ENCODE data around the gene GAPVD1.
"Not testable (repeated sequence)": the region's sequence is repeated elsewhere in the genome, so short reads cannot be mapped to it uniquely, and the experiment has no call there.

The GAPVD1 gene

GRCh38 chr9:125374443-125375309 lies 113.0 kb downstream of the GAPVD1 start:
- DNase-seq = peak; percentile 19 to 66 (median 49)

GRCh38 chr9:125375820-125376219 lies 114.2 kb downstream of the GAPVD1 start:
- no peak for DNase-seq

GRCh38 chr9:125376261-125377226 lies 114.9 kb downstream of the GAPVD1 start:
- DNase-seq = no peak

- DNase-seq = no peak
Measured at GRCh38 chr9:125377584-125378250, 116.1 kb downstream of the GAPVD1 start.

- DNase-seq = no peak
Measured at GRCh38 chr9:125378778-125379177, 117.2 kb downstream of the GAPVD1 start.

GRCh38 chr9:125379208-125379607 lies 117.6 kb downstream of the GAPVD1 start:
- no peak for DNase-seq

- no peak for DNase-seq
Measured at GRCh38 chr9:125380406-125380805, 118.8 kb downstream of the GAPVD1 start.

GRCh38 chr9:125387861-125388524 lies 126.4 kb downstream of the GAPVD1 start:
- no peak for DNase-seq

- DNase-seq = no peak
Measured at GRCh38 chr9:125388978-125389377, 127.4 kb downstream of the GAPVD1 start.

GRCh38 chr9:125391704-125392103 lies 130.1 kb downstream of the GAPVD1 start:
- DNase-seq = no peak

GRCh38 chr9:125393426-125393825 lies 131.8 kb downstream of the GAPVD1 start:
- no peak for DNase-seq

GRCh38 chr9:125396799-125397198 lies 135.2 kb downstream of the GAPVD1 start:
- DNase-seq = no peak

- DNase-seq = no peak
Measured at GRCh38 chr9:125397736-125398135, 136.1 kb downstream of the GAPVD1 start.

- DNase-seq = no peak
Measured at GRCh38 chr9:125398243-125398642, 136.6 kb downstream of the GAPVD1 start.

- DNase-seq = no peak
Measured at GRCh38 chr9:125399165-125399564, 137.5 kb downstream of the GAPVD1 start.

- no peak for DNase-seq
Measured at GRCh38 chr9:125399666-125400065, 138.0 kb downstream of the GAPVD1 start.

- DNase-seq = not testable (repeated sequence)
Measured at GRCh38 chr9:125400232-125400631, 138.6 kb downstream of the GAPVD1 start.

GRCh38 chr9:125400725-125401716 lies 139.4 kb downstream of the GAPVD1 start:
- no peak for DNase-seq

GRCh38 chr9:125404733-125405132 lies 143.1 kb downstream of the GAPVD1 start:
- DNase-seq = no peak

- no peak for DNase-seq
Measured at GRCh38 chr9:125405938-125406809, 144.5 kb downstream of the GAPVD1 start.
